Activated effector memory CD4-positive, alpha-beta T cell treated with anti-CD3 and anti-CD28 coated beads, Interleukin-2, amount 50 U/mL, for 16 hours (primary cell): ENCODE results near the gene STIL.

Experiments
- DNase-seq: peaks from one replicate; pipeline ENCODE4 v3.0.0-alpha.2; 2020

STIL gene

GRCh38 chr1:47232187-47232874, 81.6 kb downstream of the STIL start, which contains the start of gene TAL1:
TSS of gene TAL1 (minus strand) at chr1:47232225. CDS start at chr1:47225888, 6,337 bp downstream.
- DNase-seq = no peak

GRCh38 chr1:47231301-47232186, 82.4 kb downstream of the STIL start:
- DNase-seq = no peak

GRCh38 chr1:47230692-47231300, 83.2 kb downstream of the STIL start:
- DNase-seq = no peak

GRCh38 chr1:47229886-47230691, 83.9 kb downstream of the STIL start:
- DNase-seq = no peak

GRCh38 chr1:47229031-47229885, 84.7 kb downstream of the STIL start:
- no peak for DNase-seq

GRCh38 chr1:47228644-47229030, 85.3 kb downstream of the STIL start:
- DNase-seq = no peak

- no peak for DNase-seq
These were observed 86.4 kb downstream of the STIL start for GRCh38 chr1:47227341-47228232.

GRCh38 chr1:47226839-47227215, 87.1 kb downstream of the STIL start:
- no peak for DNase-seq

GRCh38 chr1:47226121-47226838, 87.7 kb downstream of the STIL start:
- no peak for DNase-seq

GRCh38 chr1:47225430-47226100, 88.4 kb downstream of the STIL start:
- DNase-seq = no peak

- DNase-seq = no peak
These were observed 89.1 kb downstream of the STIL start for GRCh38 chr1:47224676-47225399.

- DNase-seq = no peak
These were observed 89.8 kb downstream of the STIL start for GRCh38 chr1:47223921-47224675.

GRCh38 chr1:47223174-47223920, 90.6 kb downstream of the STIL start:
- DNase-seq = no peak

- DNase-seq = no peak
These were observed 91.5 kb downstream of the STIL start for GRCh38 chr1:47222476-47222875.

- peak; percentile 43 for DNase-seq
These were observed 94.2 kb downstream of the STIL start for GRCh38 chr1:47219590-47220220.

GRCh38 chr1:47219001-47219400, 94.9 kb downstream of the STIL start:
- DNase-seq = peak; percentile 30
